Fibroblast of mammary gland (primary cell): ENCODE measurements around the gene CHRNA4.
A peak's percentile ranks its signal among the peaks of the same experiment; 100 is the strongest.
"Not testable (repeated sequence)": the region's sequence is repeated elsewhere in the genome, so short reads cannot be mapped to it uniquely, and the experiment has no call there.

Experiments used
- DNase-seq: peaks from one replicate; pipeline ENCODE4 v3.0.0-alpha.2; 2010; ENCODE audit warnings: low read depth
- H3K4me3 ChIP-seq: 2 replicates; pipeline ENCODE4 v1.5.1; 2011; ENCODE audit warnings: low read depth, mild to moderate bottlenecking, low read length, moderate library complexity; ENCODE audit not compliant: control insufficient read depth
- CTCF ChIP-seq: conservative IDR thresholded peaks from 2 replicates; pipeline ENCODE4 v1.5.1; 2011; ENCODE audit warnings: low read depth, low read length, inconsistent platforms; ENCODE audit not compliant: control insufficient read depth, insufficient read depth

The CHRNA4 gene

GRCh38 chr20:63345328-63346100 is 15.6 kb downstream of the CHRNA4 start:
- H3K4me3 ChIP-seq, result no peak overlapping the region
- no peak for TF ChIP-seq CTCF
- peak; percentile 9 for DNase-seq

GRCh38 chr20:63344616-63345327 is 16.4 kb downstream of the CHRNA4 start:
- no peak for TF ChIP-seq CTCF
- peak; percentile 77 for DNase-seq
- no peak overlapping the region for H3K4me3 ChIP-seq

GRCh38 chr20:63343460-63344445 is 17.4 kb downstream of the CHRNA4 start:
- no peak for TF ChIP-seq CTCF
- peak; percentile 6 for DNase-seq
- no peak overlapping the region for H3K4me3 ChIP-seq

- no peak for DNase-seq
- TF ChIP-seq CTCF, result no peak
- no peak overlapping the region for H3K4me3 ChIP-seq
Measured at GRCh38 chr20:63342561-63343459, 18.3 kb downstream of the CHRNA4 start.

- H3K4me3 ChIP-seq, result not testable (repeated sequence)
- peak; percentile 3 for DNase-seq
Measured at GRCh38 chr20:63340158-63340688, 20.9 kb downstream of the CHRNA4 start.

GRCh38 chr20:63339154-63340094 is 21.7 kb downstream of the CHRNA4 start:
- DNase-seq, result peak; percentile 51

More at GRCh38 chr20:63339154-63340094, 21.7 kb downstream of the CHRNA4 start:
- not testable (repeated sequence) for H3K4me3 ChIP-seq
